GM23338 (cell line): ENCODE measurements around the gene BLOC1S5. TPM values are rescaled to one million over a fixed set of nuclear protein-coding genes. Genes with fewer than 3 reads are reported as not detected.
A peak's percentile ranks its signal among the peaks of the same experiment; 100 is the strongest.

Source experiments
- ATAC-seq: fragments of 200-7000 bp; cut with Tn5 transposase; 3 replicates; pipeline ENCODE4 v1.9.1; 2020
- DNase-seq: peaks from one replicate; pipeline ENCODE4 v3.0.0-alpha.2; 2015; ENCODE audit warnings: low spot score
- H2AFZ ChIP-seq: fragments of 200-600 bp; sonication (generic); 2 replicates; pipeline ENCODE4 v1.8.0; 2016; ENCODE audit warnings: antibody characterized with exemption, mild to moderate bottlenecking, moderate library complexity
- H3F3A ChIP-seq: fragments of 200-600 bp; sonication (generic); replicated peaks from 2 replicates; pipeline ENCODE4 v1.8.0; 2017; ENCODE audit warnings: antibody characterized with exemption, mixed run types, low read depth
- H3K27ac ChIP-seq: fragments of 200-600 bp; sonication (generic); 2 replicates; pipeline ENCODE4 v1.6.1; 2016; ENCODE audit warnings: low read depth
- H3K27me3 ChIP-seq: fragments of 200-600 bp; sonication (generic); 2 replicates; pipeline ENCODE4 v1.8.0; 2016; ENCODE audit warnings: mild to moderate bottlenecking, mixed run types, moderate library complexity; ENCODE audit not compliant: insufficient read depth
- H3K36me3 ChIP-seq: fragments of 200-600 bp; sonication (generic); 2 replicates; pipeline ENCODE4 v1.8.0; 2016; ENCODE audit warnings: mild to moderate bottlenecking; ENCODE audit not compliant: insufficient read depth
- H3K4me1 ChIP-seq: fragments of 200-600 bp; sonication (generic); 2 replicates; pipeline ENCODE4 v1.8.0; 2016; ENCODE audit warnings: mild to moderate bottlenecking, moderate library complexity; ENCODE audit not compliant: insufficient read depth
- H3K4me2 ChIP-seq: fragments of 200-600 bp; sonication (generic); 2 replicates; pipeline ENCODE4 v1.7.1; 2017; ENCODE audit warnings: mixed run types
- H3K4me3 ChIP-seq: fragments of 200-600 bp; sonication (generic); 2 replicates; pipeline ENCODE4 v1.6.1; 2016; ENCODE audit warnings: mixed run types
- H3K79me2 ChIP-seq: fragments of 200-600 bp; sonication (generic); replicated peaks from 2 replicates; pipeline ENCODE4 v1.8.0; 2017; ENCODE audit warnings: mild to moderate bottlenecking; ENCODE audit not compliant: insufficient read depth
- H3K9me2 ChIP-seq: fragments of 200-600 bp; sonication (generic); 2 replicates; pipeline ENCODE4 v1.8.0; 2017; ENCODE audit not compliant: insufficient read depth
- H4K20me1 ChIP-seq: fragments of 200-600 bp; sonication (generic); replicated peaks from 2 replicates; pipeline ENCODE4 v1.8.0; 2017; ENCODE audit warnings: mild to moderate bottlenecking; ENCODE audit not compliant: insufficient read depth
- H3K27ac Mint-ChIP-seq: 2 replicates; pipeline ENCODE4 v1.8.0; 2020; ENCODE audit warnings: inconsistent platforms, mild to moderate bottlenecking, moderate library complexity, mixed read lengths
- H3K27me3 Mint-ChIP-seq: 3 replicates; pipeline ENCODE4 v1.8.0; 2022; ENCODE audit warnings: low read depth, mild to moderate bottlenecking, moderate library complexity, mixed read lengths, inconsistent platforms; ENCODE audit not compliant: insufficient read depth, poor library complexity
- H3K36me3 Mint-ChIP-seq: 3 replicates; pipeline ENCODE4 v1.8.0; 2021; ENCODE audit warnings: low read depth, mild to moderate bottlenecking, inconsistent platforms, moderate library complexity, mixed read lengths
- H3K4me1 Mint-ChIP-seq: 3 replicates; pipeline ENCODE4 v1.8.0; 2020; ENCODE audit warnings: mild to moderate bottlenecking, inconsistent platforms, mixed read lengths
- H3K4me3 Mint-ChIP-seq: 3 replicates; pipeline ENCODE4 v1.8.0; 2021; ENCODE audit warnings: moderate library complexity, mild to moderate bottlenecking, inconsistent platforms, mixed read lengths
- H3K9me3 Mint-ChIP-seq: 3 replicates; pipeline ENCODE4 v1.8.0; 2020; ENCODE audit warnings: moderate library complexity, mild to moderate bottlenecking, inconsistent platforms, mixed read lengths
- CTCF ChIP-seq, 2 experiments: fragments of 200-600 bp in 1 of 2; sonication (generic) in 1 of 2; conservative IDR thresholded peaks; 2 replicates each; pipeline versions ENCODE4 v1.5.1 to v1.6.1; 2016 to 2017; ENCODE audit warnings: antibody characterized with exemption in 2 of 2, low read depth in 2 of 2, mild to moderate bottlenecking in 2 of 2, moderate library complexity in 1 of 2
- ETS1 ChIP-seq: IDR thresholded peaks from 2 replicates; pipeline ENCODE4 v1.6.1; 2016; ENCODE audit warnings: antibody characterized with exemption
- EZH2 ChIP-seq: fragments of 200-600 bp; sonication (generic); IDR thresholded peaks from one replicate; pipeline ENCODE4 v1.8.0; 2017; ENCODE audit warnings: antibody characterized with exemption, mild to moderate bottlenecking, low read depth; ENCODE audit not compliant: unreplicated experiment
- JUNB ChIP-seq: IDR thresholded peaks from one replicate; pipeline ENCODE4 v1.6.1; 2016; ENCODE audit warnings: antibody characterized with exemption; ENCODE audit not compliant: unreplicated experiment
- POLR2AphosphoS5 ChIP-seq: IDR thresholded peaks from 2 replicates; pipeline ENCODE4 v1.6.1; 2016; ENCODE audit warnings: antibody characterized with exemption, low read depth
- REST ChIP-seq: IDR thresholded peaks from one replicate; pipeline ENCODE4 v1.6.1; 2018; ENCODE audit warnings: antibody characterized with exemption; ENCODE audit not compliant: unreplicated experiment
- STAT1 ChIP-seq: IDR thresholded peaks from one replicate; pipeline ENCODE4 v1.6.1; 2016; ENCODE audit warnings: antibody characterized with exemption; ENCODE audit not compliant: unreplicated experiment
- ZNF114 ChIP-seq: fragments of 250-450 bp; sonication (Bioruptor Pico); IDR thresholded peaks from 2 replicates; pipeline ENCODE4 v1.5.0; 2020; ENCODE audit warnings: mild to moderate bottlenecking, moderate library complexity
- ZNF331 ChIP-seq: fragments of 250-450 bp; sonication (Bioruptor Pico); IDR thresholded peaks from 2 replicates; pipeline ENCODE4 v1.5.0; 2020; ENCODE audit warnings: low read depth, mild to moderate bottlenecking, moderate library complexity
- polyA plus RNA-seq: library from polyadenylated mRNA; unstranded; fragments of >200 nt; fragmentation: Nextera tagmentation; extraction: Ambion mirVana; gene quantifications from 2 replicates; pipeline ENCODE4 v1.2.1, GENCODE V29; 2016
- total RNA-seq: library from RNA; depleted of rRNA; stranded (reverse); fragments of >200 nt; shearing (Covaris generic); gene quantifications from 2 replicates; pipeline ENCODE4 v1.2.3, GENCODE V29; 2014

The BLOC1S5 gene
- total and polyA plus RNA-seq, 2 experiments from 2014 or later: 14.9 to 16.6 TPM

GRCh38 chr6:8069631-8070284 is 5.6 kb upstream of the BLOC1S5 start:
- no peak overlapping the region for H2AFZ ChIP-seq
- H3K79me2 ChIP-seq: no peaks in the 10 kb centered on the region
- Mint-ChIP-seq H3K36me3 (no peaks in the 10 kb centered on the region), H3K9me3 (no peaks in the 10 kb centered on the region), H3K4me1 (peaks cover 22% of the 10 kb centered on the region), H3K27ac (no peak overlapping the region), H3K4me3 (no peak overlapping the region), H3K27me3 (no peaks in the 10 kb centered on the region)
- no peaks in the 10 kb centered on the region; the same call in 1 of the 2 replicates for H3K36me3 ChIP-seq
- ATAC-seq: no peak
- no peak overlapping the region for H3K4me2 ChIP-seq
- H3K9me2 ChIP-seq: no peaks in the 10 kb centered on the region
- H3K27me3 ChIP-seq: no peaks in the 10 kb centered on the region
- no peak for DNase-seq
- peaks cover 9% of the 10 kb centered on the region for H3K4me1 ChIP-seq
- no peak overlapping the region for H3K4me3 ChIP-seq
- H4K20me1 ChIP-seq: no peaks in the 10 kb centered on the region; the same call in 1 of the 2 replicates
- H3F3A ChIP-seq: no peaks in the 10 kb centered on the region
- H3K27ac ChIP-seq: no peak overlapping the region
- no peak for TF ChIP-seq JUNB
- no peak for TF ChIP-seq POLR2AphosphoS5
- TF ChIP-seq ETS1: no peak
- no peak for TF ChIP-seq STAT1
- no peak for TF ChIP-seq ZNF331 (CRISPR knock-in tag)

- H3K27me3 Mint-ChIP-seq: no peaks in the 10 kb centered on the region
- H3K27ac ChIP-seq: no peak overlapping the region
- H3K4me2 ChIP-seq: no peak overlapping the region
- H3K4me1 Mint-ChIP-seq: peaks cover 26% of the 10 kb centered on the region
- H4K20me1 ChIP-seq: no peaks in the 10 kb centered on the region; the same call in 1 of the 2 replicates
- peaks cover 11% of the 10 kb centered on the region for H3K4me1 ChIP-seq
- H2AFZ ChIP-seq: no peak overlapping the region
- H3K4me3 Mint-ChIP-seq: no peak overlapping the region
- TF ChIP-seq ZNF114 (no peak), ZNF331 (CRISPR knock-in tag) (no peak)
- no peak for ATAC-seq
- no peaks in the 10 kb centered on the region for H3K79me2 ChIP-seq
- H3K4me3 ChIP-seq: no peak overlapping the region
- H3K36me3 Mint-ChIP-seq: no peaks in the 10 kb centered on the region
- no peaks in the 10 kb centered on the region for H3F3A ChIP-seq
- no peak overlapping the region for H3K27ac Mint-ChIP-seq
- no peak for DNase-seq
- no peaks in the 10 kb centered on the region for H3K9me2 ChIP-seq
- H3K9me3 Mint-ChIP-seq: no peaks in the 10 kb centered on the region
- no peaks in the 10 kb centered on the region for H3K27me3 ChIP-seq
- H3K36me3 ChIP-seq: no peaks in the 10 kb centered on the region; the same call in 1 of the 2 replicates
These were observed 5.0 kb upstream of the BLOC1S5 start for GRCh38 chr6:8069151-8069550.

- Histone ChIP-seq H3K79me2 (peaks cover 7% of the 10 kb centered on the region; the same call in 1 of the 2 replicates), H2AFZ (no peak overlapping the region), H3F3A (no peaks in the 10 kb centered on the region), H3K4me2 (no peak overlapping the region), H3K4me3 (no peak overlapping the region), H4K20me1 (no peaks in the 10 kb centered on the region), H3K27ac (no peak overlapping the region), H3K9me2 (no peaks in the 10 kb centered on the region), H3K27me3 (no peaks in the 10 kb centered on the region), H3K36me3 (no peaks in the 10 kb centered on the region), H3K4me1 (peaks cover 15% of the 10 kb centered on the region)
- H3K36me3 Mint-ChIP-seq: peaks cover 3% of the 10 kb centered on the region; the same call in 2 of the 3 replicates
- no peak overlapping the region for H3K27ac Mint-ChIP-seq
- no peaks in the 10 kb centered on the region for H3K9me3 Mint-ChIP-seq
- ATAC-seq: no peak
- peaks cover 3% of the 10 kb centered on the region for H3K27me3 Mint-ChIP-seq
- H3K4me1 Mint-ChIP-seq: peaks cover 30% of the 10 kb centered on the region
- H3K4me3 Mint-ChIP-seq: no peak overlapping the region
- TF ChIP-seq REST (no peak), POLR2AphosphoS5 (no peak), CTCF (conservative IDR thresholded peaks at IDR 0.05; ENCODE audit: low read depth in 2 of 2) (peak in 1 of 2 experiments; percentile 19; a peak in 2 of 4 replicates), EZH2 (no peak)
- DNase-seq: peak; percentile 36
These were observed 1.9 kb upstream of the BLOC1S5 start for GRCh38 chr6:8066108-8066507.
